K562 (cell line): ENCODE measurements around the gene WSCD2. TPM values are rescaled to one million over a fixed set of nuclear protein-coding genes. Genes with fewer than 3 reads are reported as not detected.

Source experiments
- ATAC-seq: fragments of 200-7000 bp; cut with Tn5 transposase; 3 replicates; pipeline ENCODE4 v1.9.1; 2020; ENCODE audit warnings: moderate library complexity
- BruUV-seq: library from RNA; stranded (reverse); fragments of 400-500 nt; replicated peaks from 2 replicates; lab custom pipeline; 2021; lab: Mats Ljungman, UMichigan
- CTCF ChIA-PET: fragments of 300-600 bp; formaldehyde crosslinking; extraction: SDS; loops from one replicate; lab custom pipeline; 2021; ENCODE audit warnings: low intra/inter-chr PET ratio; lab: Yijun Ruan, JAX
- POLR2A ChIA-PET: fragments of 300-600, 350-650 bp; sonication (Branson Sonifier 250); formaldehyde crosslinking; extraction: SDS; loops from one replicate; lab custom pipeline; 2021; ENCODE audit warnings: antibody characterized with exemption, inconsistent platforms; lab: Yijun Ruan, JAX
- DNase-seq, 4 experiments: peaks; one replicate each; pipeline versions ENCODE4 v3.0.0 to v3.0.0-alpha.2; 2011 to 2018; ENCODE audit warnings: low spot score in 3 of 4, mixed read lengths in 3 of 4; ENCODE audit errors: extremely low read depth in 1 of 4
- FAIRE-seq: peaks from 2 replicates; lab custom pipeline; 2011; peaks lifted over from hg19 to GRCh38; lab: Jason Lieb, UNC
- H2AFZ ChIP-seq: 2 replicates; pipeline ENCODE4 v1.6.0; 2011; ENCODE audit warnings: low read depth, low read length, control low read depth, inconsistent platforms
- H3K27ac ChIP-seq: fragments of 200-600 bp; 3 replicates; pipeline ENCODE4 v1.8.0; 2011; ENCODE audit warnings: low read depth, mild to moderate bottlenecking, control low read depth, inconsistent platforms, low read length, moderate library complexity, mixed read lengths; ENCODE audit errors: extremely low read depth
- H3K27me3 ChIP-seq, 2 experiments: fragments of 300-600 bp in 1 of 2; 2 replicates in 1 of 2; 3 replicates in 1 of 2; pipeline versions ENCODE4 v1.6.0 to v1.8.0; 2011; ENCODE audit warnings: inconsistent platforms in 2 of 2, low read length in 2 of 2, mild to moderate bottlenecking in 1 of 2, mixed read lengths in 1 of 2, moderate library complexity in 1 of 2; ENCODE audit not compliant: control insufficient read depth in 2 of 2, insufficient read depth in 2 of 2
- H3K36me3 ChIP-seq: fragments of 300-600 bp; 3 replicates; pipeline ENCODE4 v1.8.0; 2011; ENCODE audit warnings: mild to moderate bottlenecking, low read length, inconsistent platforms; ENCODE audit not compliant: control insufficient read depth, insufficient read depth
- H3K4me1 ChIP-seq, 2 experiments: fragments of 200-600 bp in 1 of 2; replicated peaks in 1 of 2; 2 replicates in 1 of 2; 3 replicates in 1 of 2; pipeline versions ENCODE4 v1.5.1 to v1.8.0; 2011; ENCODE audit warnings: inconsistent platforms in 2 of 2, low read length in 2 of 2, mild to moderate bottlenecking in 1 of 2, mixed read lengths in 1 of 2, moderate library complexity in 1 of 2; ENCODE audit not compliant: control insufficient read depth in 2 of 2, insufficient read depth in 2 of 2
- H3K4me2 ChIP-seq: 2 replicates; pipeline ENCODE4 v1.6.1; 2011; ENCODE audit warnings: low read length, control low read depth, inconsistent platforms, mixed read lengths; ENCODE audit not compliant: insufficient read depth
- H3K4me3 ChIP-seq: fragments of 200-600 bp; sonication (generic), shearing (Covaris generic); 2 replicates; pipeline ENCODE4 v1.5.1; 2016; ENCODE audit warnings: control low read depth, inconsistent platforms
- H3K79me2 ChIP-seq: fragments of 200-600 bp; 3 replicates; pipeline ENCODE4 v1.8.0; 2011; ENCODE audit warnings: low read length, inconsistent platforms; ENCODE audit not compliant: control insufficient read depth, insufficient read depth
- H3K9ac ChIP-seq, 2 experiments: 2 replicates each; pipeline versions ENCODE4 v1.6.0 to v1.6.1; 2011; ENCODE audit warnings: low read depth in 2 of 2, low read length in 2 of 2, control low read depth in 1 of 2, inconsistent platforms in 1 of 2, mild to moderate bottlenecking in 1 of 2, mixed read lengths in 1 of 2; ENCODE audit not compliant: insufficient read depth in 1 of 2
- H3K9me1 ChIP-seq: one replicate; pipeline ENCODE4 v1.6.0; 2011; ENCODE audit warnings: inconsistent platforms, mild to moderate bottlenecking, low read length, moderate library complexity; ENCODE audit not compliant: control insufficient read depth, insufficient read depth
- H3K9me3 ChIP-seq: replicated peaks from 2 replicates; pipeline ENCODE4 v1.5.1; 2011; ENCODE audit warnings: low read depth, low read length, inconsistent platforms; ENCODE audit not compliant: control insufficient read depth, insufficient read depth
- H4K20me1 ChIP-seq: replicated peaks from 2 replicates; pipeline ENCODE4 v1.6.1; 2011; ENCODE audit warnings: low read length, inconsistent platforms, mixed read lengths; ENCODE audit not compliant: control insufficient read depth, insufficient read depth
- ATF4 ChIP-seq: fragments of 450-650 bp; formaldehyde crosslinking; IDR thresholded peaks from 2 replicates; pipeline ENCODE4 v1.4.0; 2022; ENCODE audit warnings: mild to moderate bottlenecking, moderate library complexity
- CEBPB ChIP-seq: fragments of 450-650 bp; IDR thresholded peaks from 2 replicates; pipeline ENCODE4 v1.6.1; 2016; ENCODE audit warnings: missing genetic modification characterization, missing compliant biosample characterization
- CEBPG ChIP-seq, 3 experiments: fragments of 200-800 bp in 1 of 3; sonication (Bioruptor generic) in 1 of 3; sonication (generic) in 1 of 3; formaldehyde crosslinking in 1 of 3; IDR thresholded peaks in 2 of 3; conservative IDR thresholded peaks in 1 of 3; 2 replicates each; pipeline versions ENCODE4 v1.6.1 to v1.8.0; 2016 to 2022; ENCODE audit warnings: missing compliant biosample characterization in 2 of 3, missing genetic modification characterization in 2 of 3, mild to moderate bottlenecking in 1 of 3, missing genetic modification reagents in 1 of 3
- CREBBP ChIP-seq: IDR thresholded peaks from one replicate; pipeline ENCODE4 v1.6.1; 2012; ENCODE audit warnings: low read depth, mild to moderate bottlenecking, control low read depth, inconsistent platforms, low read length
- CTBP1 ChIP-seq: fragments of 450-650 bp; IDR thresholded peaks from 2 replicates; pipeline ENCODE4 v1.6.1; 2016; ENCODE audit warnings: borderline replicate concordance
- ESRRA ChIP-seq: fragments of 450-650 bp; IDR thresholded peaks from 2 replicates; pipeline ENCODE4 v1.6.1; 2014; ENCODE audit warnings: low read depth, mild to moderate bottlenecking, moderate library complexity, borderline replicate concordance
- ETV1 ChIP-seq: fragments of 450-650 bp; conservative IDR thresholded peaks from 2 replicates; pipeline ENCODE4 v1.6.1; 2016; ENCODE audit warnings: missing genetic modification characterization, control low read depth, low read depth, missing compliant biosample characterization
- FOXA3 ChIP-seq, 2 experiments: fragments of 450-650 bp in 1 of 2; sonication (generic) in 1 of 2; formaldehyde crosslinking; IDR thresholded peaks in 1 of 2; conservative IDR thresholded peaks in 1 of 2; 2 replicates each; pipeline versions ENCODE4 v1.4.0 to v1.8.0; 2020 to 2022; ENCODE audit warnings: mild to moderate bottlenecking in 2 of 2, missing genetic modification reagents in 1 of 2
- HCFC1 ChIP-seq: IDR thresholded peaks from 2 replicates; pipeline ENCODE4 v1.6.1; 2012; ENCODE audit warnings: low read depth, low read length, improper control_type of control experiment
- MYC ChIP-seq, 2 experiments: fragments of 250-450 bp in 1 of 2; sonication (Bioruptor Pico) in 1 of 2; IDR thresholded peaks; 2 replicates each; pipeline versions ENCODE4 v1.5.1 to v1.6.1; 2012 to 2021; ENCODE audit warnings: low read depth in 2 of 2, borderline replicate concordance in 1 of 2, improper control_type of control experiment in 1 of 2, low read length in 1 of 2, mild to moderate bottlenecking in 1 of 2, moderate library complexity in 1 of 2
- RBM25 ChIP-seq: fragments of 200-400 bp; formaldehyde crosslinking; IDR thresholded peaks from 2 replicates; pipeline ENCODE4 v1.6.1; 2018; ENCODE audit warnings: low read length, low read depth, moderate library complexity; ENCODE audit not compliant: severe bottlenecking
- RCOR1 ChIP-seq, 2 experiments: IDR thresholded peaks; 2 replicates each; pipeline ENCODE4 v1.6.1; 2012; ENCODE audit warnings: low read depth in 2 of 2, low read length in 2 of 2, borderline replicate concordance in 1 of 2, improper control_type of control experiment in 1 of 2
- SMAD4 ChIP-seq: fragments of 250-450 bp; sonication (Bioruptor Pico); conservative IDR thresholded peaks from 2 replicates; pipeline ENCODE4 v1.8.0; 2021; ENCODE audit warnings: inconsistent platforms, mild to moderate bottlenecking, moderate library complexity
- SREBF2 ChIP-seq: sonication (generic); formaldehyde crosslinking; IDR thresholded peaks from 2 replicates; pipeline ENCODE4 v1.4.0; 2020; ENCODE audit warnings: mild to moderate bottlenecking, missing genetic modification reagents
- ZBTB9 ChIP-seq: fragments of 450-650 bp; formaldehyde crosslinking; IDR thresholded peaks from 2 replicates; pipeline ENCODE4 v1.4.0; 2020; ENCODE audit warnings: mild to moderate bottlenecking, moderate library complexity
- ZNF444 ChIP-seq: fragments of 250-450 bp; sonication (Bioruptor Pico); IDR thresholded peaks from 2 replicates; pipeline ENCODE4 v1.4.0; 2020; ENCODE audit warnings: mild to moderate bottlenecking, moderate library complexity
- WGBS: fragments of 100-300 bp; shearing (Covaris generic); methylation state at CpG from one replicate; pipeline ENCODE4 v1.1.6; 2016; ENCODE audit warnings: low coverage, mixed read lengths; ENCODE audit not compliant: insufficient coverage; ENCODE audit errors: missing lambda C conversion rate; 5-methylcytosine and 5-hydroxymethylcytosine counted together
- in situ Hi-C: fragments of 300-500 bp; cut with MboI; formaldehyde crosslinking; loops from 4 replicates; pipeline ENCODE4 v1.15.0; 2018; ENCODE audit warnings: inconsistent platforms, mixed read lengths
- intact Hi-C: fragments of 100-400 bp; cut with micrococcal nuclease; formaldehyde crosslinking; loops from 2 replicates; pipeline ENCODE4 v1.14.2; 2022
- polyA plus RNA-seq, 8 experiments: library from polyadenylated mRNA; depleted of rRNA in 4 of 8; stranded (reverse) in 5 of 8; unstranded in 3 of 8; fragments of >200 nt; fragmentation: Nextera tagmentation in 2 of 8; fragmentation: Illumina TruSeq in 1 of 8; extraction: Ambion mirVana in 2 of 8; extraction: Trizol in 1 of 8; gene quantifications; 2 replicates each; pipeline versions ENCODE4 v1.2.1 to v1.2.3, GENCODE V29; 2011 to 2014; ENCODE audit warnings: inconsistent platforms in 1 of 8, missing spikeins in 1 of 8
- total RNA-seq, 7 experiments: library from RNA; depleted of rRNA in 6 of 7; stranded (reverse); fragments of >200 nt in 6 of 7; fragmentation: Illumina TruSeq in 2 of 7; extraction: Trizol in 2 of 7; gene quantifications; 2 replicates each; pipeline versions ENCODE4 v1.2.1 to v1.2.3, GENCODE V29; 2011 to 2021; ENCODE audit warnings: low replicate concordance in 1 of 7

The WSCD2 gene
- total and polyA plus RNA-seq, 9 of the 15 experiments (the other 6 are each of a cell fraction or from before 2014, with no cell fraction given), result 0.72 to 14.1 (median 4.0) TPM

GRCh38 chr12:108270035-108270848 is 141.2 kb downstream of the WSCD2 start:
- 14% methylated on average over 2 of the region's 2 CpGs for WGBS
- Histone ChIP-seq H3K36me3 (no peaks in the 10 kb centered on the region), H3K4me2 (no peak overlapping the region), H2AFZ (no peak overlapping the region), H3K79me2 (no peaks in the 10 kb centered on the region), H3K4me1 (peaks cover 0 to 9% of the 10 kb centered on the region in 2 experiments; a peak in 3 of 5 replicates), H3K9ac (no peak overlapping the region), H3K9me3 (no peaks in the 10 kb centered on the region), H3K27ac (no peak overlapping the region), H4K20me1 (no peaks in the 10 kb centered on the region), H3K9me1 (no peaks in the 10 kb centered on the region), H3K4me3 (no peak overlapping the region), H3K27me3 (peaks cover 4 to 6% of the 10 kb centered on the region in 2 experiments; a peak in 1 of 5 replicates)
- in situ Hi-C loops (no loop called here), intact Hi-C loops (no loop called here)
- no TSS peak for BruUV-seq
- ATAC-seq (peak; percentile 74), FAIRE-seq (no peak), DNase-seq (no peak)
- ChIA-PET CTCF (no interaction called here), POLR2A (interaction anchor here (1.1 kb wide), 1 partner anchor 20 kb away, joined by 5 read pairs; no protein-coding TSS in a partner anchor)
- TF ChIP-seq FOXA3 (CRISPR knock-in tag; conservative IDR thresholded peaks at IDR 0.05 in 1 of 2, IDR thresholded peaks at IDR 0.05 in 1 of 2) (peak in 1 of 2 experiments; percentile 55; a peak in 1 of 4 replicates), SREBF2 (CRISPR knock-in tag) (no peak), CREBBP (no peak), ZNF444 (no peak), ATF4 (CRISPR knock-in tag) (peak; percentile 72), RCOR1 (IDR thresholded peaks at IDR 0.05; ENCODE audit: borderline replicate concordance in 1 of 2, low read depth in 2 of 2, low read length in 2 of 2) (peak in 1 of 2 experiments; percentile 35; a peak in 1 of 4 replicates), ETV1 (tag) (peak; percentile 68; the same call in 1 of the 2 replicates), HCFC1 (no peak), ESRRA (peak; percentile 49; the same call in 1 of the 2 replicates), SMAD4 (peak; percentile 49; the same call in 1 of the 2 replicates), CEBPG (CRISPR knock-in tag; IDR thresholded peaks at IDR 0.05) (0 out of 2 replicates have a peak, but pooled peaks have one; percentile 24), CEBPG (tag; conservative IDR thresholded peaks at IDR 0.05 in 1 of 2, IDR thresholded peaks at IDR 0.05 in 1 of 2) (peak; percentile 51 to 82), CEBPB (tag) (peak; percentile 54), CTBP1 (peak; percentile 41; the same call in 1 of the 2 replicates), ZBTB9 (CRISPR knock-in tag) (no peak), MYC (IDR thresholded peaks at IDR 0.05; ENCODE audit: low read depth, low read length) (peak; percentile 61; the same call in 1 of the 2 replicates), MYC (CRISPR knock-in tag; IDR thresholded peaks at IDR 0.05; ENCODE audit: borderline replicate concordance, low read depth) (no peak), RBM25 (peak; percentile 81)
